22Rv1 (cell line): ENCODE measurements around the gene TNFAIP3.

ENCODE experiments used
- CTCF ChIP-seq: fragments of 450-650 bp; IDR thresholded peaks from 2 replicates; pipeline ENCODE4 v1.5.1; 2017; ENCODE audit warnings: mild to moderate bottlenecking
- ZFX ChIP-seq: fragments of 450-650 bp; IDR thresholded peaks from 2 replicates; pipeline ENCODE4 v1.6.1; 2017; ENCODE audit warnings: antibody characterized with exemption, borderline replicate concordance

DNA sequence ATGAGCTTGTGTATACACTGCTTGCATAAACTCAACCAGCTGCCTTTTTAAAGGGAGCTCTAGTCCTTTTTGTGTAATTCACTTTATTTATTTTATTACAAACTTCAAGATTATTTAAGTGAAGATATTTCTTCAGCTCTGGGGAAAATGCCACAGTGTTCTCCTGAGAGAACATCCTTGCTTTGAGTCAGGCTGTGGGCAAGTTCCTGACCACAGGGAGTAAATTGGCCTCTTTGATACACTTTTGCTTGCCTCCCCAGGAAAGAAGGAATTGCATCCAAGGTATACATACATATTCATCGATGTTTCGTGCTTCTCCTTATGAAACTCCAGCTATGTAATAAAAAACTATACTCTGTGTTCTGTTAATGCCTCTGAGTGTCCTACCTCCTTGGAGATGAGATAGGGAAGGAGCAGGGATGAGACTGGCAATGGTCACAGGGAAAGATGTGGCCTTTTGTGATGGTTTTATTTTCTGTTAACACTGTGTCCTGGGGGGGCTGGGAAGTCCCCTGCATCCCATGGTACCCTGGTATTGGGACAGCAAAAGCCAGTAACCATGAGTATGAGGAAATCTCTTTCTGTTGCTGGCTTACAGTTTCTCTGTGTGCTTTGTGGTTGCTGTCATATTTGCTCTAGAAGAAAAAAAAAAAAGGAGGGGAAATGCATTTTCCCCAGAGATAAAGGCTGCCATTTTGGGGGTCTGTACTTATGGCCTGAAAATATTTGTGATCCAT lies 15.3 kb downstream of the TNFAIP3 start:
- TF ChIP-seq CTCF, result no peak
- no peak for TF ChIP-seq ZFX
